PC-9 (cell line): ENCODE data around the gene DBF4B. TPM values are rescaled to one million over a fixed set of nuclear protein-coding genes. Genes with fewer than 3 reads are reported as not detected.

Experiments used
- BruUV-seq: library from RNA; stranded (reverse); fragments of 400-500 nt; replicated peaks from 2 replicates; lab custom pipeline; 2021; lab: Mats Ljungman, UMichigan
- CTCF ChIA-PET: fragments of 300-600 bp; sonication (Branson Sonifier 250); formaldehyde crosslinking; loops from one replicate; lab custom pipeline; 2022; ENCODE audit warnings: antibody characterized with exemption; lab: Charles Lee
- POLR2A ChIA-PET: fragments of 300-600 bp; sonication (Branson Sonifier 250); formaldehyde crosslinking; loops from one replicate; lab custom pipeline; 2022; ENCODE audit warnings: antibody characterized with exemption; ENCODE audit not compliant: unreplicated experiment; lab: Charles Lee
- DNase-seq, 2 experiments: peaks; one replicate each; pipeline versions ENCODE4 v3.0.0 to v3.0.0-alpha.2; 2015 to 2022; ENCODE audit warnings: mixed read lengths in 1 of 2
- H2AFZ ChIP-seq: fragments of 200-600 bp; sonication (generic); 2 replicates; pipeline ENCODE4 v1.8.1; 2017; ENCODE audit warnings: antibody characterized with exemption
- H3F3A ChIP-seq: fragments of 200-600 bp; sonication (generic); 2 replicates; pipeline ENCODE4 v1.8.1; 2017; ENCODE audit warnings: antibody characterized with exemption, mild to moderate bottlenecking, low read depth; ENCODE audit not compliant: insufficient read depth
- H3K27ac ChIP-seq: fragments of 200-600 bp; sonication (generic); 2 replicates; pipeline ENCODE4 v1.6.1; 2016; ENCODE audit warnings: mixed run types
- H3K27me3 ChIP-seq: fragments of 200-600 bp; sonication (generic); 2 replicates; pipeline ENCODE4 v1.6.1; 2016; ENCODE audit warnings: low read depth, mixed run types; ENCODE audit not compliant: insufficient read depth
- H3K36me3 ChIP-seq: fragments of 200-600 bp; sonication (generic); 2 replicates; pipeline ENCODE4 v1.6.1; 2016; ENCODE audit warnings: low read depth, mixed run types
- H3K4me1 ChIP-seq: fragments of 200-600 bp; sonication (generic); replicated peaks from 2 replicates; pipeline ENCODE4 v1.6.1; 2016; ENCODE audit warnings: mixed run types; ENCODE audit not compliant: insufficient read depth
- H3K4me2 ChIP-seq: fragments of 200-600 bp; sonication (generic); 2 replicates; pipeline ENCODE4 v1.6.1; 2017; ENCODE audit warnings: mixed run types
- H3K4me3 ChIP-seq: fragments of 200-600 bp; sonication (generic); 2 replicates; pipeline ENCODE4 v1.6.1; 2016; ENCODE audit warnings: mixed run types
- H3K79me2 ChIP-seq: fragments of 200-600 bp; sonication (generic); 2 replicates; pipeline ENCODE4 v1.6.1; 2017; ENCODE audit warnings: low read depth, mixed run types
- H3K9me2 ChIP-seq: fragments of 200-600 bp; sonication (generic); 2 replicates; pipeline ENCODE4 v1.8.1; 2017; ENCODE audit warnings: mild to moderate bottlenecking; ENCODE audit not compliant: insufficient read depth
- H3K9me3 ChIP-seq: fragments of 200-600 bp; sonication (generic); 2 replicates; pipeline ENCODE4 v1.8.1; 2016; ENCODE audit warnings: low read depth; ENCODE audit not compliant: insufficient read depth
- H4K20me1 ChIP-seq: fragments of 200-600 bp; sonication (generic); 2 replicates; pipeline ENCODE4 v1.8.1; 2017; ENCODE audit not compliant: insufficient read depth
- EZH2 ChIP-seq: fragments of 200-600 bp; sonication (generic); IDR thresholded peaks from 2 replicates; pipeline ENCODE4 v1.8.0; 2017; ENCODE audit warnings: antibody characterized with exemption, low read depth
- intact Hi-C: fragments of 100-400 bp; cut with micrococcal nuclease; formaldehyde crosslinking; loops from one replicate; pipeline ENCODE4 v1.10.0; 2022; ENCODE audit not compliant: unreplicated experiment
- total RNA-seq: library from RNA; stranded (reverse); gene quantifications from 2 replicates; pipeline ENCODE4 v1.2.3, GENCODE V29; 2021
- TF ChIP-seq, protein P1 (sequence below): fragments of 200-600 bp; sonication (generic); conservative IDR thresholded peaks from 2 replicates; pipeline ENCODE4 v1.6.1; 2017; ENCODE audit warnings: mixed run types, antibody characterized with exemption, mild to moderate bottlenecking, moderate library complexity

Gene DBF4B
- total RNA-seq, 1 experiment from 2014 or later: 33.3 TPM

GRCh38 chr17:44781551-44782325, 73.3 kb downstream of the DBF4B start:
- POLR2A ChIA-PET: interaction anchor here (0.7 kb wide), 2 partner anchors 47 to 327 kb away, joined by 4 read pairs; no protein-coding TSS in a partner anchor
- Histone ChIP-seq H3K4me2 (no peak overlapping the region), H3K9me2 (no peaks in the 10 kb centered on the region), H3K27me3 (no peaks in the 10 kb centered on the region), H3K4me3 (no peak overlapping the region), H3K36me3 (no peaks in the 10 kb centered on the region), H3K9me3 (no peaks in the 10 kb centered on the region), H2AFZ (no peak overlapping the region), H3K4me1 (no peaks in the 10 kb centered on the region), H3K27ac (no peak overlapping the region), H3K79me2 (no peaks in the 10 kb centered on the region), H4K20me1 (no peaks in the 10 kb centered on the region), H3F3A (no peaks in the 10 kb centered on the region)
- no TSS peak for BruUV-seq
- no peak for DNase-seq
- intact Hi-C loops: no loop called here
- TF ChIP-seq, protein P1, sequence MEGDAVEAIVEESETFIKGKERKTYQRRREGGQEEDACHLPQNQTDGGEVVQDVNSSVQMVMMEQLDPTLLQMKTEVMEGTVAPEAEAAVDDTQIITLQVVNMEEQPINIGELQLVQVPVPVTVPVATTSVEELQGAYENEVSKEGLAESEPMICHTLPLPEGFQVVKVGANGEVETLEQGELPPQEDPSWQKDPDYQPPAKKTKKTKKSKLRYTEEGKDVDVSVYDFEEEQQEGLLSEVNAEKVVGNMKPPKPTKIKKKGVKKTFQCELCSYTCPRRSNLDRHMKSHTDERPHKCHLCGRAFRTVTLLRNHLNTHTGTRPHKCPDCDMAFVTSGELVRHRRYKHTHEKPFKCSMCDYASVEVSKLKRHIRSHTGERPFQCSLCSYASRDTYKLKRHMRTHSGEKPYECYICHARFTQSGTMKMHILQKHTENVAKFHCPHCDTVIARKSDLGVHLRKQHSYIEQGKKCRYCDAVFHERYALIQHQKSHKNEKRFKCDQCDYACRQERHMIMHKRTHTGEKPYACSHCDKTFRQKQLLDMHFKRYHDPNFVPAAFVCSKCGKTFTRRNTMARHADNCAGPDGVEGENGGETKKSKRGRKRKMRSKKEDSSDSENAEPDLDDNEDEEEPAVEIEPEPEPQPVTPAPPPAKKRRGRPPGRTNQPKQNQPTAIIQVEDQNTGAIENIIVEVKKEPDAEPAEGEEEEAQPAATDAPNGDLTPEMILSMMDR: no peak
- no peak for TF ChIP-seq EZH2
- CTCF ChIA-PET: interaction anchor here (0.5 to 0.6 kb wide), 2 partner anchors 42 to 87 kb away, joined by 3 to 4 read pairs; no protein-coding TSS in a partner anchor

- H3K4me3 ChIP-seq: no peak overlapping the region
- no peaks in the 10 kb centered on the region for H3K36me3 ChIP-seq
- ChIA-PET POLR2A (interaction anchor here (0.6 kb wide), 1 partner anchor 1004 kb away, joined by 5 read pairs; the partner anchor contains the start of gene DUSP3), CTCF (interaction anchor here (0.5 kb wide), 1 partner anchor 41 kb away, joined by 4 read pairs; no protein-coding TSS in a partner anchor)
- no peaks in the 10 kb centered on the region for H3F3A ChIP-seq
- no peak overlapping the region for H3K27ac ChIP-seq
- no peaks in the 10 kb centered on the region for H3K27me3 ChIP-seq
- TF ChIP-seq, protein P1: no peak
- TF ChIP-seq EZH2: no peak
- no peak for DNase-seq
- H3K79me2 ChIP-seq: no peaks in the 10 kb centered on the region
- no peaks in the 10 kb centered on the region for H3K9me3 ChIP-seq
- intact Hi-C loops: no loop called here
- no peaks in the 10 kb centered on the region for H3K9me2 ChIP-seq
- no peak overlapping the region for H3K4me2 ChIP-seq
- H2AFZ ChIP-seq: no peak overlapping the region
- H3K4me1 ChIP-seq: no peaks in the 10 kb centered on the region
- no TSS peak for BruUV-seq
- no peaks in the 10 kb centered on the region for H4K20me1 ChIP-seq
These were observed 73.9 kb downstream of the DBF4B start for GRCh38 chr17:44782326-44782850.

DNA sequence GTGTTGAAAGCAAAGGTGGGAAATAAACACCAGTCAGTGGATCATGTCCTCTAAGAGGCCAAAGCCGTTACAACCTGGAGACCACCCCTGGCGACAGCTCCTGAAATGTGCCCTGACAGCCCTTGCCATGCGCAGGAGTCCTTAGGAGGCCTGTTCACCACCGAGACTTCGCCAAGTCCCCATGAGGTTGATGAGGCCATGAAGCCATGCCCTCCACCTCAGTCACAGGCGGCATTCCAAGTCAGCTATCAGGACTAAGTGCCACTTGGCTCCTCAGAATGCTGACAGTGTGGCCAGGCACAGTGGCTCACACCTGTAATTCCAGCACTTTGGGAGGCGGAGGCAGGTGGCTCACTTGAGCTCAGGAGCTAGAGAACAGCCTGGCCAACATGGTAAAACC, 77.5 kb downstream of the DBF4B start:
- no TSS peak for BruUV-seq
- Histone ChIP-seq H3K4me1 (no peaks in the 10 kb centered on the region), H3K79me2 (no peaks in the 10 kb centered on the region), H3K27me3 (no peaks in the 10 kb centered on the region), H3K4me2 (no peak overlapping the region), H3K36me3 (no peaks in the 10 kb centered on the region), H2AFZ (no peak overlapping the region), H4K20me1 (no peaks in the 10 kb centered on the region), H3K9me3 (no peaks in the 10 kb centered on the region), H3F3A (no peaks in the 10 kb centered on the region), H3K4me3 (no peak overlapping the region), H3K27ac (no peak overlapping the region), H3K9me2 (no peaks in the 10 kb centered on the region)
- TF ChIP-seq, protein P1: no peak
- no peak for TF ChIP-seq EZH2
- ChIA-PET POLR2A (no interaction called here), CTCF (no interaction called here)
- intact Hi-C loops: no loop called here
- DNase-seq: no peak
